ENCODE results near the gene SH2D2A.

- TF ChIP-seq CTCF (IDR thresholded peaks at IDR 0.05) (no peak), POLR2A (IDR thresholded peaks at IDR 0.05) (no peak), EP300 (IDR thresholded peaks at IDR 0.05) (no peak)
Measured at GRCh38 chr1:156809281-156809680, 7.4 kb downstream of the SH2D2A start.

All from tibial nerve (tissue), 4 donors.